Measurements from ENCODE around the gene DENND1C.
A peak's percentile ranks its signal among the peaks of the same experiment; 100 is the strongest.
"Not testable (repeated sequence)": the region's sequence is repeated elsewhere in the genome, so short reads cannot be mapped to it uniquely, and the experiment has no call there.

Gene DENND1C

DNA sequence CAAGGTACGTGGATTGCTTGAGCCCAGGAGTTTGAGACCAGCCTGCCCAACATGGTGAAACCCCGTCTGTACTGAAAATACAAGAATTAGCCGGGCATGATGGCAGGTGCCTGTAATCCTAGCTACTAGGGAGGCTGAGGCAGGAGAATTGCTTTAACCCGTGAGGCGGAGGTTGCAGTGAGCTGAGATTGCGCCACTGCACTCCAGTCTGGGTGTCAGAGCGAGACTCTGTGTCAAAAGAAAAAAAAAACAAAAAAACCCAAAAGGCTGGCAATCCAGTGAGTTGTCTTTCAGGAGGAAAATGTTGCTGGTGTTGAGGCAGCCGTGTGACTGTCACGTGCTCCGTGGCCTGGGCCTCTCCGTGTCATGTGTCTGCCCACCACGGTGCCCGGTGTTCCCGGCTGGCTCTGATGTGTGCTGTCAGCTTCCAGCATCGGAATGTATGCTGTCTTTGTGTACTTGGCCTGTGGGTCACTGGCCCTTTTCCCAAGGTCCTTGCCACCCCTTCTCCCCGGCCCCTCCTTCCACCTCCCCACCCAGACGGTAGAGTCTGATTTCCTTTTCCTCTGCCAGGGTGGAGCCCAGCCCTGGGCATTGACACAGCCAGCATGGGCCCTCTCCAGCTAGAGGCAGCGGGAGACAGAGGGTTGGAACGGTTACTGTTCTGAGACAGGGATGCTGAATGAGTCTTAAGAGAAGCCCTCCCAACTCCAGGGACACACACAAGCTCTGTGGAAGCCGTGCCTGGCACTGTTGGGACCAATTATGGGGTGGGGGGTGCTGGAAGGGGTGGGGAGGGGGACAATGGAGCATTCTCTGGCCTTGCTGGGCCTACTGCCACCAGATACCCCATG is 27.8 kb upstream of the DENND1C start:
- DNase-seq: peak; percentile 39 to 59 (median 47)

DNA sequence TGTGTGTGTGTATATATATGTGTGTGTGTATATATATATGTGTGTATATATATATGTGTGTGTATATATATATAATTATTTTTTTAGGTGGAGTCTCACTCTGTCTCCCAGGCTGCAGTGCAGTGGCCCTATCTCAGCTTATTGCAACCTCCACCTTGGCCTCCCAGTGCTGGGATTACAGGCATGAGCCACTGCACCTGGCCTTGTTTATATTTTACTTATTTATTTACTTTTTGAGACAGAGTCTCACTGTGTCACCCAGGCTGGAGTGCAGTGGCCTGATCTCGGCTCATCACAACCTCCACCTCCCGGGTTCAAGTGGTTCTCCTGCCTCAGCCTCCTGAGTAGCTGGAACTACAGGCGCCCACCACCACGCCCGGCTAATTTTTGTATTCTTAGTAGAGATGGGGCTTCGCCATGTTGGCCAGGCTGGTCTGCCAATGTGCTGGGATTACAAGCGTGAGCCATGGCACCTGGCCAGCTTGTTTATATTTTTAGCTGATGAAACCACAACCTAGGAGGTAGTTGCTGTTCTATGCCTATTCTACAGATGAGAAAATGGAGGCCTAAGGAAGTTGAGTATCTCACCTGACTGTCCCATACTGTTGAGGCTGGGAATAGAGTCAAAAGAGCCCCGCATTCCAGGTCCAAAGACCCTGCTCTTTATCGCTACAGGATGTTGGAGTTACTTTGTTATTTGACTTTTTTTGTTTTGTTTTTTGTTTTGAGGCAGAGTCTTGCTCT is 26.6 kb upstream of the DENND1C start:
- DNase-seq: not testable (repeated sequence)

DNA sequence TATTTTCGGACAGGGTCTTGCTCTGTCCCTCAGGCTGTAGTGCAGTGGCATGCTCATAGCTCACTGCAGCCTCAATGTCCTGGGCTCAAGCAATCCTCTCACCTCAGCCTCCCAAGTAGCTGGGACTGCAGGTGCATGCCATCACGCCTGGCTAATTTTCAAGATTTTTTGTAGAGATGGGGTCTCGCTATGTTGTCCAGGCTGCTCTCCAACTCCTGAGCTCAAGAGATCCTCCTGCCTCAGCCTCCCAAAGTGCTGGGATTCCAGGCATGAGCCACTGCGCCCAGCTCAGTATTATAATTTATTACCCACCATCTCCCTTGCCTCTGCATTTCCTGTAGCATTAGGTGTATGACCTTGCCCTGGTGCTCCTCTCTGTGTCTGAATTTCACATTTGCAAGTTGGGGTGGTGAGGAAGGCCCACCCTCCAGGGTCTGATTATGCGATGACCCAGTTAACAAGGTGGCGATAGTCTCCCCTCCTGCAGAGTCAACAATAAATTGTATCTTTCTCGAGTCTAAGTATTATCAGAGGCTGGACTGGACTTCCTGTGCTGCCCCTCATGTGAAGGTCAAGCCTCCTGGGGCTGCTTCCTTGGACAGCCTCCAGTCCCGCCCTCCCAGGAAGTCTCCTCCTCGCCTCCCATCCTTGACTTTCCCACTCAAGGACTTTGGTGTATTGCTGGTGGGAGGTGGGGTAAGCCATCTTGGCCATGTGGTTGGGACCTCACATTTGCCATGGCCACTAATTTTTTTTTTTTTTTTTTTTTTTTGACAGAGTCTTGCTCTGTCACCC is 22.0 kb upstream of the DENND1C start:
- DNase-seq: no peak

DNA sequence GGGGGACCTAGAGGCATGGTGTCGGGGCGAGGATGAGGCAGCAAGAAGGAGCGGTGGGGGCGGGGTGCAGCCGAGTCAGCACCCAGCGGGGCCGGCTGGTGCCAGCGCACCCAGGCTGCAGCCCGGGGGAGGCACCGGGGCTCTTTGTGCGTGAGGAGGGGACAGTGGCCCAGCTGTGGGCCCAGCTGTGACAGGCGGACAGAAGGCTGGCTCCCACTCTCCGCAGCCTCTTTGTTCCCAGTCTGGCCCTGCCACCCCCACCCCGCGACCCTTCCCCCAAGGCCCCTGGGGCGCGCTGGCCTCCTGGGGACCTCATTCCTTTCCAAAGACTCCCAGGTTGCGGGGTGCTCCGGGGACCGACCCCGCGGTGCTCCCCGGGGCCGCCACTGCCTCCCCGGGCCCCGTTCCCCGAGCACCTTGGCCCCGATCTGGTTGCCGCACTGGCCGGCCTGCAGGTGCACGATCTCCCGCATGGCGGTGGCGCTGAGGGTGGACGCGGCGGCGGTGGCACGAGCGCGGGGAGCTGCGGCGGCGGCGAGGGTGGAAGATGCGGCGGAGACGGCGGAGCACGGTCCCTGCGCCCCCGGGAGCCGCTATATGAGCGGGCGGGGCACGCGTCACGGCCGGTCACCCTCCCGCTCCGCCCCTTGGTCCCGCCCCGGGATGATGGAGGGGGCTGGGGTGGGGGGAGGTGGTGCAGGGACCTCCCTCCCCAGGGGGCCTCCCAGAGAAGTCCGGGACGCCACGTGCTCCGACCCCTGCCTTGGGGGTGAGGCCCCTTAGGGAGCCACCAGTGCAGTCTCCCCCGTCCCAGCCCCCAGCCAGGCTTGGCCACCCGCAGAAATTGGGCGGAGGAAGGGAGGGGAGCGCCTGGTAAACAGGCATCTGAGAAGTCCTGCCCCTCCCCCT is 20.4 kb upstream of the DENND1C start, which contains the start of gene TUBB4A:
TSS of gene TUBB4A (minus strand) at position 570 of the 909 bp plus-strand sequence. CDS start at position 473, 97 bp downstream.
- DNase-seq: peak in 1 of 3 donors; percentile 39

DNA sequence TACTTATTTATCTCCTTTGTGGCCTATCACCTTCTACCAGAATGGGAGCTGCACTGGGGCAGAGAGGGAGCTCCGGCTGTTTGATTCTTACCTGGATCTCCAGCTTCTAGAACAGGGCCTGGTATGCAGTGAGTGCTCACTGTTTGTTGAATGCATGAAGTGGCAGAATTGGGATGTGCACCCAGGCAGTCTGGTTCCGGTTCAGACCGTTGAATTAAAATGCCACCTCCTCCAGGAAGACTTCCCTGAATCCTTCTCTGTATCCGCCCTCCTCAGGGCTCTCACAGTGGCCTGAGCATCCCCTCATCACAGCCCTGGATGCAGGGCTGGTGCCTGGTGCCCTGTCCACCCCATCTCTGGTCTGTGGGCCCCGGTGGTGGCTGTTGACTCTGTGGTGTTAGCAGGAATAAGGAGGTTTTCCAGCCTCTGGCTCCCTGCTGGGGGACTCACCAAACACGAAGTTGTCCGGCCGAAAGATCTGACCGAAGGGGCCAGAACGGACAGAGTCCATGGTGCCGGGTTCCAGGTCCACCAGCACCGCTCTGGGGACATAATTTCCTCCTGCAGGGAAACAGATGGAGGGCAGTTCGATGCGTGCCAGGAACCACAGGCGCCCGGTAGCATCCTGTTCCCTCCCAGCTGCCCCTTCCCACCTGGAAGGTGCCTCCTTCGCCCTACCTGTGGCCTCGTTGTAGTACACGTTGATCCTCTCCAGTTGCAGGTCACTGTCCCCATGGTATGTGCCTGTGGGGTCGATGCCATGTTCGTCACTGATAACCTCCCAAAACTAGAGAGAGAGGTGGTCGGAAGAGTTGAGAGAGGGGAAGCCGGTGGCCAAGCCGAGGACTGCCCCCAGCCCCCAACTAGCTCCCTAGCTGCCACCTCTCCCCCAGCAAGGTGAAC is 19.5 kb upstream of the DENND1C start:
- no peak for DNase-seq

DNA sequence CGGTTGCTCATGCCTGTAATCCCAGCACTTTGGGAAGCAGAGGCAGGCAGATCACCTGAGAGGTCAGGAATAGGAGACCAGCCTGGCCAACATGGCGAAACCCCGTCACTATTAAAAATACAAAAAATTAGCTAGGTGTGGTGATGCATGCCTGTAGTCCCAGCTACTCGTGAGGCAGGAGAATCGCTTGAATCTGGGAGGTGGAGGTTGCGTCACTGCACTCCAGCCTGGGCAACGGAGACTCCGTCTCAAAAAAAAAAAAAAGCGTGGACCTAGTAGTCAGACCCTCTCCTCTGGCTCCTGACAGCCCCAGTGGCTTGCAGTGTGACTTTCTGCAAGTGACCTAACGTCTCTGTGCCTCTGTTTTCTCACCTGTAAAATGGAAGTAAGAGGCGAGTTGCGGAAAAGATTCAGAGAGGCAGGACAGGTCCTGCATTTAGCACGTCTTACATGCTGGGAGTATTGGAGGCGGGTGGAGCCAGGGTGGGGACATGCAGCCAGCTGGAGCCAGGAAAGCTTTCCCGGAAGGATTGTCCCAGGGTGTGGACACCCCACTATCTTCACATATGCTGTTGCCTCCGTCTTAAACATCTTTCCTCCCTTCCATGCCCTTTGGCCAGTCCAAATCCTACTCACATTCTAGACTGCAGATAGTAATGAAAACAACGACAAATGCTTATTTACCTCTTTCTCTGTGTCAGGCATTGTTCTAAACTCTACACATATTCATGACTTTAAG is 17.6 kb upstream of the DENND1C start:
- no peak for DNase-seq

DNA sequence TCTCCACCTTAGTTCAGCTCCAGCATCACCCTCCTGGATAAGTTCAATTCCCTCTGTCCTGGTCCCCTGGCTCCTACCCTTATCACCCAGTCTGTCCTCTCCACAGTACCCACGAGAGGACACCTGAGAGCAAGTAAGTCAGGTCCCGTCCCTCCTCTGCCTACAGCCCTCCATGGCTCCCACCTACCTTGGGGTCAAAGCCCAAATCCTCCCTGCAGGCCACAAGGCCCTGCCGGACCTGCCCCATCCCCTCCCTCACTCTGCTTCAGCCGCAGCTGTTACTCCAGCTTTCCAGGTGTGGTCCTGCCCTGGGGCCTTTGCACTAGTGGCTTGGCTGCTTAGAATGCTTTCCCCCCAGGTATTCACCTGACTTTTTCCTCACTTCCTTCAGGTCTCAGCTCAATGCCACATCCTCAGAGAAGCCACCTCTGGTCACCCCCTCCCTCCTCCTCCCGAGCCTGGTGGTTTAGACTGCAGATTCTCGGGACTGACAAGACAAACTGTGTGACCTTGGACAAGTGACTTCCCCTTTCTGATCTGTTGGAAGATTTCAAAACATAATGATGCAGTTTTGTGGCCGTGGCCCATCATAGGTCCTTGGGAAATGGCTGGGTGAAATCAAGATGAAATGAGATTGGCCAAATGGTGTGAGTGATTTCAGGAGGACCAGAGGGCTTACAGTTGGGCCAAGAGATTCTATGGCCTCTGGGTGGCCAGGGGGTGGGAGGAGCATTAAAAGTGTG is 16.9 kb upstream of the DENND1C start:
- DNase-seq: peak; percentile 75 to 82 (median 79)

DNA sequence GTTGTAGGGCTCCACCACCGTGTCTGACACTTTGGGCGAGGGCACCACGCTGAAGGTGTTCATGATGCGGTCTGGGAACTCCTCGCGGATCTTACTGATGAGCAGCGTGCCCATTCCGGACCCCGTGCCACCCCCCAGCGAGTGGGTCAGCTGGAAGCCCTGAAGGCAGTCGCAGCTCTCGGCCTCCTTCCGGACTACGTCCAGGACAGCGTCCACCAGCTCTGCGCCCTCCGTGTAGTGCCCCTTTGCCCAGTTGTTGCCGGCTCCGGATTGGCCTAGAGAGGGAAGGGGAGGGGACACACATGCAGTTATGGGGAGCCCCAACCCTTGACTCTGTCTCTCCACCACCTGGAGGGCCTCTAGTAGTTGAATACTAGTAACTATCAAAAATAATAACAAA is 14.4 kb upstream of the DENND1C start:
- DNase-seq: no peak

DNA sequence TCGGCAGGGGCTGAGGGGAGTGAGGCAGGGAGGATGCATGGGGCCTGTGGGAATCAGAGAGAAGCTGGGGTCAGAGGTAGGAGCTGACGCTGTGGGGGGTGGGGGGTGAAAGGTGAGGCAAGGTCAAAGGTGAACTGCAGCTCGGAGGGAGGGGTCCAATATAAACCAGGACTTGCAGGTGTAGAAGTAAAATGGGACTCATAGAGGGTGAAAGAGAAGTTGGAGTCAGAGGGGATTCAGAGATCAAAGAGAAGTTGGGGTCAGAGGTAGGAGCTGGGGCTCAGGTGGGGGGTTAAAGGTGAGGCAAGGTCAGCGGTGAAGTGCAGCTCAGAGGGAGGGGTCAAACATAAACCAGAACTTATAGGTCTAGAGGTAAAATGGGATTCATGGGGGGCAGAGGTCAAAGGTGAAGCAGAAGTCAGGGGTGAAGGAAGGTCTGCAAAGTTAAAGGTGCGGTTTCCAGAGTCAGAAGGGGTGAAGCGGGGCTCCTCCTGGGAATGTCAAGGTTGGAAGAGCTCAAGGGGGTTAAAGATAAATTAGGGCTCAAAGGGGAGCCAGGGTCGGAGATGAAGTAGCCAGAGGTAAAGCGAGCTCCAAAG is 12.9 kb upstream of the DENND1C start:
- no peak for DNase-seq

DNA sequence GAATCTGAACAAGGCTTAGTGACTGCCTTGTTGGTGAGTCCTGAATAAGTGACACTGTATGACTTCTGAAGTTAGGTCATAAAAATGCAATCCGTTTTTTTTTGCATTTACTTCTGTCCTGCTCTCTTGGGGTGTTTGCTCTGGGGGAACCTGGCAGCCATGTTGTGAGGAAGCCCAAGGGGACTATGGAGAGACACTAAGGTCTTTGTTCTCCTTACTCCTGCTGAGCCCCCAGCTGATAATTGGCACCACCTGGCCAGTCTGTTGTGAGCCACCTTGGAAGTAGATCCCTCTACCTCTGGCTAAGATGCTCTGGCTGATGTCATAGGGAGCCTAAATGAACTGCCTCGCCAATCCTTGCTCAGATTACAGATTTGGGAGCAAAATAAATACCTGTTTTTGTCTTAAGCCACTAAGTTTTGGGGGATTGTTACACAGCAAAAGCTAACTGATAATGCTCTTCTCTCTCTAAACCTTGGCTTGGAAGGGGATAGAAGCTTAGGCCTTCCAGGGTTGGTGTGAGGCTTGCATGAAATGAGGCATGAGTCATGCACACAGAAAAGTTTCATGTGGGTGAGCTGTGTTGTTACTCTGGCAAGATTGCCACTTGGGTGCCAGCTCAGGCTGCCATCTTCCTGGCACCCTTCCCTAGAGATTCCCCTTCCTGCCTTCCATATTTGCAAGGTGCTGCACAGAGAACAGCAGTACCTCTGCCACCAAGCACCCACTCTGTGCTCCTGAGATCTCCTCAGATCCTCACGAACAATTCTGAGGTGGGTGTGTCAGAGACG is 10.4 kb upstream of the DENND1C start:
- no peak for DNase-seq

DNA sequence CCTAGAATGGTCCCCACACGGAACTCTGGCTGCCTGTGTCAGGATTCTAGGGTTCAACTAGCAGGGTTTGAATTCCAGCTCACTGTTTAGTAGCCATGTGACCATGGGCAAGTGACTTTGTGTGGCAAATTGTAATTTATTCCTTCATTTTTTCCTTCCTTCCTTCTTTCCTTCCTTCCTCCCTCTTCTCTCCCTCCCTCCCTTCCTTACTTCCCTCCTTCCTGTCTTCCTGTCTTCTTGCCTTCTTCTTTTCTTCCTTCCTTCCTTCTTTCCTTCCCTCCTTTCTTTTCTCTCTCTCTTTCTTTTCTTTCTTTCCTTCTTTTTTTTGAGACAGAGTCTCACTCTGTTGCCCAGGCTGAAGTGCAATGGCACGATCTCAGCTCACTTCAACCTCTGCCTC is 8.5 kb upstream of the DENND1C start:
- no peak for DNase-seq

DNA sequence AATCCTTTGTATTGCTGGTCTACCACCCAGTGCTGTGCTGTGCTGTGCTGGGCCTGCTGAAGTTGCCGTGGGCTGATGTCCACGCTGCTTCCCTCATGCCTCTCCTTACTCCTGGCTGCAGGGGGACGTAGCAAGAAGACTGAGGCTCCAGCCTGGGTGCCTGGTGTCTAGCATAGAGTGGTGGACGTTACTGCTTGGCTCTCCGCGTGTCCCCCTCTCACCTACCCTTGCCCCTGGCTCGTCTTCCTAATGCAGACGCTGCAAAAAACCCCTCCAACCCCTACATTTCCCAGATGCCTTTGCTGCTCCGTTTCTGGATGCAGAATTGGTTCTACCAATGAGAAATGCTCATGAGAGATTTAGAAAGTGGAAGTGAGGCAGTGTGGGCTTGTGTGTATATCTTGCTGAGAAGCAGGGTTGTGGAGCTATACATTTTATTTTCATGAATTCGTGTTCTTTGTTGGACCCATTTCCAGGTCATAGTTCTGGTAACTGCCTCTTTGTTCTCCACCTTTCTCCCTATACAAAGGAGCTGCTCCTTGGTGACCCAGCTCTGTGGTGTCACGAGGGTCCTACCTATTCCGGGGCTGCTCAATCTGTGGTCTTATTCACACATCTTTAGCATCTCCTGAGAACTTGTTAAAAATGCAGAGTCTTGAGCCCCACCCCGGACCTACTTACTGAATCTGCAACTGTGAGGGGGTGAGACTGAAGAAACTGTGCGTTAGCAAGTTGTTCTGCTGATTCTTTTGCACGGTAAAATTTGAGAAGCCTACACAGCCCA is 7.9 kb upstream of the DENND1C start:
- peak in 1 of 3 donors; percentile 12 for DNase-seq

DNA sequence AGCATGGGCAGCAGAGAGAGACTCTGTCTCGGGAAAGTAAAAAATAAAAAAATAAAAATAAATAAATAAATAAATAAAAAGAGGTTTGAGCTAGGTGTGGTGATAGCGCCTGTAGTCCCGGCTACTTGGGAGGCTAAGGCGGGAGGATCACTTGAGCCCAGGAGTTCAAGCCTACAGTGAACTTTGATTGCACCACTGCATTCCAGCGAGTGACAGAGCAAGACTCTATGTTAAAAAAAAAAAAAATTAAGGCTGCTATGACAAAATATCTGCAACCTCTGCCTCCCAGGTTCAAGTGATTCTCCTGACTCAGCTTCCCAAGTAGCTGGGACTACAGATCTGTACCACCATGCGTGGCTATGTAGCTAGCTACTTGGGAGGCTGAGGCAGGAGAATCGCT is 3.2 kb upstream of the DENND1C start:
- DNase-seq: no peak

DNA sequence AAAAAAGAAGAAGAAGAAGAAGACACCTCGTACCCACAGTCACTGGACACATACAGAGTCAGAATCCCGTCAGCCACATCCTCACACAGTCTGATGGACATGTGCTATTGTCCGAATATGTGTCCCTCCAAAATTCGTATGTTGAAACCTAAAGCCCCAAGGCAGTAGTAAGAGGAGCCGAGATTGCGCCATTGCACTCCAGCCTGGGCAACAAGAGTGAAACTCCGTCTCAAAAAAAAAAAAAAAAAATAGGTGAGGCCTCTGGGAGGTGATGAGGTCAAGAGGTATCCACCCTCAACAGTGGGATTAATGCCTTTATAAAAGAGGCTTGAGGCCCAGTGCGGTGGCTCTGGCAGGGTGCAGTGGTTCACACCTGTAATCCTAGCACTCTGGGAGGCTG is 2.6 kb upstream of the DENND1C start:
- DNase-seq: no peak

DNA sequence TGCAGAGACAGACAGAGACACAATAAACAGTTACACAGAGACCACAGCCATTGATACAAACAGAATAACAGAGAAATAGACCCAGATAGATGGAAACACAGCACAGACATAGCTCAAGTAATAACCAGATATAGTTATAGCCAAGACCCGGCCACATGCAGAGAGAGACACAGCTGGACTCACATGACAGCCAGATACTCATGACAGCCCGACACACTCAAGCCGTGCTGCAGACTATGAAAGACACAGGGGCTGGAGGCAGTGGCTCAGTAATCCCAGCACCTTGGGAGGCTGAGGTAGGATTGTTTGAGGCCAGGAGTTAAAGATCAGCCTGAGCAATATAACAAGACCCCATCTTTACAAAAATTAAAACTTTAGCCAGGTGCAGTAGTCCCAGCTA is 1.6 kb upstream of the DENND1C start:
- DNase-seq: no peak

DNA sequence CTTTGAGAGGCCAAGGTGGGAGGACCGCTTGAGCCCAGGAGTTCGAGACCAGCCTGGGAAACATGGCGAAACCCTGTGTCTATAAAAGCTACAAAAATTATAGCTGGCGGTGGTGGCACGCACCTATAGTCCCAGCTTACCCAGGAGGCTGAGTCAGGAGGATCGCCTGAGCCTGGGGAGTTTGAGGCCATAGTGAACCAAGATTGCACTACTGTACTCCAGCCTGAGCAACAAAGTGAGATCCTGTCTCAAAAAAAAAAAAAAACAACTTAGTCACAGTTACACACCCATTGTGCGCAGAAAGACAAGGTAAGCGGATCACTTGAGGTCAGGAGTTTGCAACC is 728 bp upstream of the DENND1C start:
- DNase-seq: no peak

DNA sequence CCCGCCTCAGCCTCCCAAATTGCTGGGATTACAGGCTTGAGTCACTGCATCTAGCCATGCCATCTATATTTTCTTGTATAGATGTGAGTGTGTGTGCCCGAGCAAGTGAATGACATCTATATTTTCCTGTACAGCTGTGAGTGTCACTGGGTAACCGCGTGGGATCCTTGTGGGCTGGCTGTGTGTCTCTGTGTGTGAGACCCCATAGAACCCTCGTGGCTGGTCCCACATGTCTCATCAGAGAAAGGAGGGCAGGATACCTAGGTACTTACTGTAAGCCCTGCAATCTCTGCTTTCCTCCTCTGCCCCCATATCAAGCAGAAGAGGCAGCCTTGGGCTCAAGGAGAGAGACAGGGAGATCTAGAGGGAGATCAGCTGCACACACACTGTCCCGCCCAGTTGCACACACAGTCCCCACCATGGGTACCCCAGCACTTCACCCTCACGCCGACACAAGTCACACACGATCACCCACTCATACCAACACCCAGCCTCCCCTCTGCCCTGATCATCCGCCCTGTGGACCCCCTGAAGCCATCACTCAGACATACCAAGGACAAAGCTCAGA is 655 bp downstream of the DENND1C start:
- no peak for DNase-seq

Measured in suppressor macrophage treated with lipopolysaccharide for 1 hour (primary cell).